ENCODE measurements around the gene CRYBB1. TPM values are rescaled to one million over a fixed set of nuclear protein-coding genes. Genes with fewer than 3 reads are reported as not detected.

The CRYBB1 gene
- total and polyA plus RNA-seq, 2 of the 13 experiments (the other 11 are each of a cell fraction or from before 2014, with no cell fraction given), result not detected

GRCh38 chr22:26589367-26589844 is 28.4 kb downstream of the CRYBB1 start (continued):
- TF ChIP-seq CTCF (CRISPR knock-in tag; IDR thresholded peaks at IDR 0.05) (no peak), SMARCE1 (IDR thresholded peaks at IDR 0.05; ENCODE audit: borderline replicate concordance) (no peak), POLR2AphosphoS5 (IDR thresholded peaks at IDR 0.05; ENCODE audit: low read depth, low read length) (no peak), ZNF891 (CRISPR knock-in tag; IDR thresholded peaks at IDR 0.05) (no peak), KDM3A (CRISPR knock-in tag; IDR thresholded peaks at IDR 0.05; ENCODE audit: low read depth) (no peak), ZSCAN21 (CRISPR knock-in tag; IDR thresholded peaks at IDR 0.05; ENCODE audit: borderline replicate concordance) (0 out of 2 replicates have a peak, but pooled peaks have one; percentile 33), NFAT5 (CRISPR knock-in tag; IDR thresholded peaks at IDR 0.05) (no peak), ZBTB10 (CRISPR knock-in tag; IDR thresholded peaks at IDR 0.05; ENCODE audit: borderline replicate concordance) (0 out of 2 replicates have a peak, but pooled peaks have one; percentile 40), ZNF253 (CRISPR knock-in tag; IDR thresholded peaks at IDR 0.05; ENCODE audit: borderline replicate concordance) (no peak), ZMAT5 (CRISPR knock-in tag; IDR thresholded peaks at IDR 0.05; ENCODE audit: borderline replicate concordance, low read depth) (no peak), RERE (CRISPR knock-in tag; IDR thresholded peaks at IDR 0.05; ENCODE audit: low read depth) (no peak), RNF2 (conservative IDR thresholded peaks at IDR 0.05; ENCODE audit: low read depth) (no peak), SP2 (CRISPR knock-in tag; IDR thresholded peaks at IDR 0.05) (0 out of 2 replicates have a peak, but pooled peaks have one; percentile 32), HDAC1 (CRISPR knock-in tag; IDR thresholded peaks at IDR 0.05) (0 out of 2 replicates have a peak, but pooled peaks have one; percentile 22)
